GM12801 (cell line): ENCODE measurements around the gene CSF1R.

Experiments used
- TF ChIP-seq, protein P1 (sequence below): IDR thresholded peaks from one replicate; pipeline ENCODE4 v1.5.1; 2011; ENCODE audit warnings: control low read depth; ENCODE audit not compliant: insufficient read length; ENCODE audit errors: extremely low read depth

CSF1R gene

DNA sequence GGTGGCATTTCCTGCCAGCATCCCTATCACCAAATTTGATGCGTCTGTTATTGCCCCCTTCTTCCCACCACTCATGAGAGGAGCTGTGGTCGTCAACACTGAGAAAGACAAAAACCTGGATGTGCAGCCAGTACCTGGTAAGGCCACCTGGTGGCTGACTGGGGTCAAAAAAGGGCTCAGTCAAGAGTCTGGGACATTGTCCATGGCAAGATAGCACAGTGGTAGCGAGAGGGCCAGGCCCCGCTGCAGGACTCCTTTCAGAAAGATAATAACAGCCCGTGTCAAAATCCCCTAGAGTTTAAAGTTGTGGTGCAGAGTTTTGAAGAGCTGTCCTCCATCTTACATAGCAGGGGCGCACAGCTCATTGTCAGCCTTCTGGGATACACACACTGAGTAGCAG, 40.8 kb downstream of the CSF1R start:
- TF ChIP-seq, protein P1, sequence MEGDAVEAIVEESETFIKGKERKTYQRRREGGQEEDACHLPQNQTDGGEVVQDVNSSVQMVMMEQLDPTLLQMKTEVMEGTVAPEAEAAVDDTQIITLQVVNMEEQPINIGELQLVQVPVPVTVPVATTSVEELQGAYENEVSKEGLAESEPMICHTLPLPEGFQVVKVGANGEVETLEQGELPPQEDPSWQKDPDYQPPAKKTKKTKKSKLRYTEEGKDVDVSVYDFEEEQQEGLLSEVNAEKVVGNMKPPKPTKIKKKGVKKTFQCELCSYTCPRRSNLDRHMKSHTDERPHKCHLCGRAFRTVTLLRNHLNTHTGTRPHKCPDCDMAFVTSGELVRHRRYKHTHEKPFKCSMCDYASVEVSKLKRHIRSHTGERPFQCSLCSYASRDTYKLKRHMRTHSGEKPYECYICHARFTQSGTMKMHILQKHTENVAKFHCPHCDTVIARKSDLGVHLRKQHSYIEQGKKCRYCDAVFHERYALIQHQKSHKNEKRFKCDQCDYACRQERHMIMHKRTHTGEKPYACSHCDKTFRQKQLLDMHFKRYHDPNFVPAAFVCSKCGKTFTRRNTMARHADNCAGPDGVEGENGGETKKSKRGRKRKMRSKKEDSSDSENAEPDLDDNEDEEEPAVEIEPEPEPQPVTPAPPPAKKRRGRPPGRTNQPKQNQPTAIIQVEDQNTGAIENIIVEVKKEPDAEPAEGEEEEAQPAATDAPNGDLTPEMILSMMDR = no peak

DNA sequence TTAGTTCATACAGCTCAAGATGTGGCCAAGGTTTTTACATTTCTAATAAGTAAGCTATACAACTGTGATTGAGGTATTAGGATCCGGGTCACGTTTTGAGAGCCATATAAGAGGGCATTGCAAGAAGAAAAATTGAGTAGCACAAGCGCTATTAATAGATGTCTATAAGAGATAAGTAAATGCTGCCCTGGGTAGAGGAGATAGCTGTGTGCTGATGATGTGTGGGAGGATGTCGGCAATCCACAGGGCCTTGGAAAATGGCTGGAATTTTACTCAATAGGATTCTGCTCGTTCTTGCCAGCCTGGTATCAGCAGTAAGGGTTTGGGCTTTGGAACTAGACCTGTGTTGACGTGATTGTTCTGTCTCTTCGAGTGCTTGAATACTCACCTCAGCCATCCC, 41.6 kb downstream of the CSF1R start:
- TF ChIP-seq, protein P1 = no peak

DNA sequence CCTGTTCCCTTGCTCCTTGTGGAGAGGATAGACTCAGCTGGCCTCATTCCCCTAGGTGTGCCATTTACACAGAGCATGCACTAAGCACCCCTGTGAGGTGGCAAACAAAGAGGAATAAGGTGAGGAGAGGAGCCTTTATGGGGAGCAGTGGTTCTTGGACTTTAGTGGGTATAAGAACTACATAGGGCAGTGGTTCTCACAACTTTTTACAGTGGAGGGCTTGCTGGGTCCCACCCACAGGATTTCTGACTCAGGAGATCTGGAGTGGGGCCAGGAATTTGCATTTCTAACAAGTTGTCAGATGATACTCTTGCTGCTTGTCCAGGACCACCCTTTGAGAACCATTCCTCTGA, 42.0 kb downstream of the CSF1R start:
- TF ChIP-seq, protein P1 = no peak

DNA sequence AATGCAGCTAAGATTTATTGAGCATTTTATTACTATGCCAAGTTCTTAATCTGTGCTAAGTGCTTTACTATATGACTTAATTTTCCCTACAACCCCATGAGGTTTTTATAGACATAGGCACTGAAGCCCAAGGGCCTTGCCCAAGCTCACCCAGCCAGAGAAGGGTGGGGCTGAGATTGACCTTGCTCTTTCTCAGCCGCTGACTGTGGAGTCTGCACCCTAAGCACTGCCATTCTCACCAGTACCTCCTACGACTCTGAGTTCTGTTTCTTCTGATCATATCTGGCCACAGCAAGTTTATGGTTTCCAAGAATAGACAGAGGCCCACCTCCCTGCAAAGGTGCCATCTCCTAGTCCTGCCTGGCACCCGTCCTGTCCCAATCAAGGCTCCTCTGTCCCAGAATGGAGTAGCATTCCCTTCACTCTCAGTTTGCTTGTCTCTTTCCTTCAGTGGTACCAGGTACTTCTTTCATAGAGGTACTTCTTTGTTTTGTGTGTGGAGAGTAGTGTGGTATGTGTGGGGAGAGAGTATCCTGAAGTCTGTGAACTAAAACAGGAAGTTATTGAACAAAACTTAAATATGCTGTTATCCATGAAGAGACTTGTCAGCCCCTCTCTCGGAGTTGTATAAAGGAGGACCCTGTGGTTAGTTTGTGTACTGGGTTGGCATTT, 42.6 kb downstream of the CSF1R start:
- TF ChIP-seq, protein P1 = no peak

DNA sequence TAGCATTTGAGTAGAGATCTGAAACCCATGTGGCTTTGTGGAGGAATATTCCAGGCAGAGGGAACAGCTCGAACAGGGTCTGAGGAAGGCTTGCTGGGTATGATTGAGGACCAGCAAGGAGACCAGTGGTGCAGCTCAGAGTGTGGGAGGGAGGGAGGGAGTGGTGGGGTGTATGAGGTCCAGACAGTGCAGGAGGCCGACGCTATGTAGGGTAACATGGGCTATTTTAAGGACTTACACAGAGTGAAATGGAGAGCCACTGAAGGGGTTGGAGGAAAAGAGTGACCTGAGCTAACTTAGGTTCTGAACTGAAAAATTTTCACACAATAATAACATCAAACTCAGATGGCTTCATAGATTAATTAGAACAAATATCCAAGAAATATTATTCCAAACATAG, 43.9 kb downstream of the CSF1R start:
- TF ChIP-seq, protein P1 = no peak

DNA sequence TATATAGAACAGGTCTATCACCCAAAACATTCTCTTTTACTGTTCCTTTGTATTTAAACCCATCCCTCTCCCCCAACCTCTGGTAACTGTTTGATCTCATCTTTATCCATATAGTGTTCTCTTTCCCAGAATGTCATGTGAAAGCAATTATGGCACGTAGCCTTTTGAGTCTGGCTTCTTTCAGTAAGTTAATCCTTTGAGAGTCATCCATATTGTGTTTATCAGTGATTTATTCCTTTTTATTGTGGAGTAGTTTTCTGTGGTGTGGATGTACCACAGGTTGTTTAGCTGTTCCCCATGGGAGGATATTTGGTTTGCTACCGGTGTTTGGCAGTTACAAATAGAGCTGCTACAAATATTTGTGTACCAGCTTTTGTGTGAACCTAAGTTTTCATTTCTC, 47.8 kb downstream of the CSF1R start:
- TF ChIP-seq, protein P1 = no peak

DNA sequence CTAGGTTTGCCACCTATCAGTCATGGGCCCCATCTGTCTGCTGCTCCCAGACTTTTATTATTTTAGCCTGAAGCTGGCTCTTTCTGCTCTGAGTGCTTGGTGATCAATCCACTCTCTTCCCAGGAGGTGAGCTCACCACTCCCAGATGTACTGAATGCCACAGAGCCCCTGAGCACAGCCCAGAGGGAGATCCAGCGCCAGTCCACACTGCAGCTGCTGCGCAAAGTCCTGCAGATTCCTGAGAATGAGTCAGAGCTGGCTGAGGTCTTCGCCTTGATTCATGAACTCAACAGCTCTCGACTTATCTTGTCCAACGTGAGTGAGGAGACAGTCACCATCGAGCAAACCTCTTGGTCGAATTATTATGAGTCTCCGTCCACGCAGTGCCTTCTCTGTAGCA, 49.8 kb downstream of the CSF1R start:
- TF ChIP-seq, protein P1 = no peak
